GM12875 (cell line): ENCODE measurements around the gene CCDC102A.
A peak's percentile ranks its signal among the peaks of the same experiment; 100 is the strongest.
"Not testable (repeated sequence)": the region's sequence is repeated elsewhere in the genome, so short reads cannot be mapped to it uniquely, and the experiment has no call there.

Source experiments
- H3K4me3 ChIP-seq: one replicate; pipeline ENCODE4 v1.5.1; 2011; ENCODE audit warnings: low read depth, low read length, control low read depth
- CTCF ChIP-seq: IDR thresholded peaks from 2 replicates; pipeline ENCODE4 v1.5.1; 2011; ENCODE audit warnings: low read depth, mild to moderate bottlenecking, control low read depth, inconsistent platforms, low read length, moderate library complexity, borderline replicate concordance; ENCODE audit not compliant: insufficient read depth

CCDC102A gene

GRCh38 chr16:57556941-57557541 lies 20.7 kb upstream of the CCDC102A start:
- TF ChIP-seq CTCF, result no peak
- H3K4me3 ChIP-seq, result no peak overlapping the region

- no peak for TF ChIP-seq CTCF
- no peak overlapping the region for H3K4me3 ChIP-seq
Observed at GRCh38 chr16:57555831-57556230, 19.5 kb upstream of the CCDC102A start.

- no peak overlapping the region for H3K4me3 ChIP-seq
- TF ChIP-seq CTCF, result no peak
Observed at GRCh38 chr16:57551057-57551456, 14.7 kb upstream of the CCDC102A start.

GRCh38 chr16:57549730-57550129 lies 13.4 kb upstream of the CCDC102A start:
- TF ChIP-seq CTCF, result no peak
- no peak overlapping the region for H3K4me3 ChIP-seq

- no peak for TF ChIP-seq CTCF
- no peak overlapping the region for H3K4me3 ChIP-seq
Observed at GRCh38 chr16:57548408-57548807, 12.0 kb upstream of the CCDC102A start.

- H3K4me3 ChIP-seq, result not testable (repeated sequence)
Observed at GRCh38 chr16:57547524-57547923, 11.2 kb upstream of the CCDC102A start.

- no peak for TF ChIP-seq CTCF
- peak overlapping the region; percentile 75 for H3K4me3 ChIP-seq
Observed at GRCh38 chr16:57544124-57544653, 7.8 kb upstream of the CCDC102A start.
